Astrocyte (in vitro differentiated cells and primary cell): Measurements from ENCODE around the gene LFNG.
"Not testable (repeated sequence)": the region's sequence is repeated elsewhere in the genome, so short reads cannot be mapped to it uniquely, and the experiment has no call there.

Experiments
- CTCF ChIP-seq: IDR thresholded peaks from 2 replicates; pipeline ENCODE4 v1.5.1; 2011; ENCODE audit warnings: low read depth, mild to moderate bottlenecking, inconsistent platforms, low read length, moderate library complexity; ENCODE audit not compliant: insufficient read depth
- EZH2 ChIP-seq: IDR thresholded peaks from 2 replicates; pipeline ENCODE4 v1.6.1; 2012; ENCODE audit warnings: mild to moderate bottlenecking, low read length, inconsistent platforms; ENCODE audit not compliant: insufficient read depth

- TF ChIP-seq CTCF, EZH2: not testable (repeated sequence)
Observed at GRCh38 chr7:2530994-2531795, 11.6 kb downstream of the LFNG start.
